Tibial nerve (tissue), 4 donors: ENCODE data around the gene KCNH1. TPM values are rescaled to one million over a fixed set of nuclear protein-coding genes. Genes with fewer than 3 reads are reported as not detected.

ENCODE experiments used
- DNase-seq, 2 donors: peaks; one replicate each; pipeline ENCODE4 v3.0.0-alpha.2; 2019; ENCODE audit warnings: low spot score in 2 of 2
- H3K27ac ChIP-seq, 4 donors: fragments of 200-600 bp; sonication (generic) in 3 of 4; one replicate each; pipeline ENCODE4 v1.5.1; 2017 to 2019; ENCODE audit warnings: mild to moderate bottlenecking in 1 of 4
- H3K27me3 ChIP-seq, 2 donors: fragments of 200-600 bp; sonication (generic) in 1 of 2; one replicate each; pipeline versions ENCODE4 v1.5.1 to v1.6.0; 2017 to 2019
- H3K36me3 ChIP-seq, 3 donors: fragments of 200-600 bp; sonication (generic); one replicate each; pipeline ENCODE4 v1.5.1; 2018 to 2019
- H3K4me1 ChIP-seq, 4 donors: fragments of 200-600 bp; sonication (generic) in 3 of 4; one replicate each; pipeline ENCODE4 v1.5.1; 2017 to 2019
- H3K4me3 ChIP-seq, 4 donors: fragments of 200-600 bp; sonication (generic) in 3 of 4; one replicate each; pipeline ENCODE4 v1.5.1; 2017 to 2019; ENCODE audit warnings: mild to moderate bottlenecking in 1 of 4, moderate library complexity in 1 of 4
- H3K9me3 ChIP-seq, 4 donors: fragments of 200-600 bp; sonication (generic) in 3 of 4; one replicate each; pipeline ENCODE4 v1.5.1; 2017 to 2019
- EP300 ChIP-seq, 2 donors: sonication (generic); formaldehyde crosslinking; IDR thresholded peaks; one replicate each; pipeline ENCODE4 v1.6.1; 2017; ENCODE audit warnings: antibody characterized with exemption in 2 of 2, mild to moderate bottlenecking in 1 of 2
- POLR2A ChIP-seq, 2 donors: fragments of 450-650 bp; IDR thresholded peaks; one replicate each; pipeline ENCODE4 v1.6.1; 2017; ENCODE audit warnings: antibody characterized with exemption in 2 of 2, mild to moderate bottlenecking in 2 of 2, moderate library complexity in 2 of 2
- whole genome bisulfite sequencing, 2 donors: methylation state at CpG; one replicate each; pipeline ENCODE4 v1.1.5; 2018; 5-methylcytosine and 5-hydroxymethylcytosine counted together
- total RNA-seq, 4 donors: library from RNA; depleted of rRNA; stranded (reverse); fragments of >200 nt; gene quantifications; one replicate each; pipeline ENCODE4 v1.1.0, GENCODE V29; 2016
- TF ChIP-seq, protein P1 (sequence below), 5 experiments: fragments of 200-600 bp in 3 of 5; fragments of 450-650 bp in 2 of 5; sonication (generic) in 3 of 5; IDR thresholded peaks; one replicate each; pipeline ENCODE4 v1.5.1; 2016 to 2019; ENCODE audit warnings: antibody characterized with exemption in 5 of 5, mild to moderate bottlenecking in 3 of 5, moderate library complexity in 2 of 5

Gene KCNH1
- total RNA-seq, 4 donors from 2014 or later, result 1.9 to 10.0 (median 3.6) TPM

DNA sequence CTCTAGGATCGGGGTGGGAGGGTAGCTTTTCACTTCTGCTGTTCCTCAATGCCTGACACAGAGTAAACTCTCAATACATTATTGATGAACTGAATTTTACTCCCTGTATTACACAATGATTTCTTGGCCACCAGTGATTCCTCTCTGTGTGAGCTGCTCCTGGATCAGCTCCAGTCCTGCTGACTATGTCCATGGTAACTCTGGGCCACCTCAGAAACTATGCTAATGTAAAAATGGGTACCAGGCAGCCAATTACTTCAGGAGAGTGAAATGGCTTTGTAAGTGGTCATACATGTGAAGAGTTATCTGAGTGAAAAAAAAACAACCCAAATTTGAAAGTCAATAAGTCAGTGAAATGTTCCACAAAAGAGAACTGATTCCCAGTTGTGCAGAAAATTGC is 311.0 kb downstream of the KCNH1 start:
- no peak for DNase-seq
- WGBS, 2 donors, result 79% methylated on average over 1 of the region's 1 CpG
- Histone ChIP-seq H3K9me3 (no peaks in the 10 kb centered on the region), H3K36me3 (no peaks in the 10 kb centered on the region), H3K27ac (no peak overlapping the region), H3K4me1 (no peaks in the 10 kb centered on the region), H3K27me3 (no peaks in the 10 kb centered on the region), H3K4me3 (no peak overlapping the region)
- TF ChIP-seq EP300 (IDR thresholded peaks at IDR 0.05) (no peak), POLR2A (IDR thresholded peaks at IDR 0.05) (no peak)
- TF ChIP-seq, protein P1, sequence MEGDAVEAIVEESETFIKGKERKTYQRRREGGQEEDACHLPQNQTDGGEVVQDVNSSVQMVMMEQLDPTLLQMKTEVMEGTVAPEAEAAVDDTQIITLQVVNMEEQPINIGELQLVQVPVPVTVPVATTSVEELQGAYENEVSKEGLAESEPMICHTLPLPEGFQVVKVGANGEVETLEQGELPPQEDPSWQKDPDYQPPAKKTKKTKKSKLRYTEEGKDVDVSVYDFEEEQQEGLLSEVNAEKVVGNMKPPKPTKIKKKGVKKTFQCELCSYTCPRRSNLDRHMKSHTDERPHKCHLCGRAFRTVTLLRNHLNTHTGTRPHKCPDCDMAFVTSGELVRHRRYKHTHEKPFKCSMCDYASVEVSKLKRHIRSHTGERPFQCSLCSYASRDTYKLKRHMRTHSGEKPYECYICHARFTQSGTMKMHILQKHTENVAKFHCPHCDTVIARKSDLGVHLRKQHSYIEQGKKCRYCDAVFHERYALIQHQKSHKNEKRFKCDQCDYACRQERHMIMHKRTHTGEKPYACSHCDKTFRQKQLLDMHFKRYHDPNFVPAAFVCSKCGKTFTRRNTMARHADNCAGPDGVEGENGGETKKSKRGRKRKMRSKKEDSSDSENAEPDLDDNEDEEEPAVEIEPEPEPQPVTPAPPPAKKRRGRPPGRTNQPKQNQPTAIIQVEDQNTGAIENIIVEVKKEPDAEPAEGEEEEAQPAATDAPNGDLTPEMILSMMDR (IDR thresholded peaks at IDR 0.05), result no peak

DNA sequence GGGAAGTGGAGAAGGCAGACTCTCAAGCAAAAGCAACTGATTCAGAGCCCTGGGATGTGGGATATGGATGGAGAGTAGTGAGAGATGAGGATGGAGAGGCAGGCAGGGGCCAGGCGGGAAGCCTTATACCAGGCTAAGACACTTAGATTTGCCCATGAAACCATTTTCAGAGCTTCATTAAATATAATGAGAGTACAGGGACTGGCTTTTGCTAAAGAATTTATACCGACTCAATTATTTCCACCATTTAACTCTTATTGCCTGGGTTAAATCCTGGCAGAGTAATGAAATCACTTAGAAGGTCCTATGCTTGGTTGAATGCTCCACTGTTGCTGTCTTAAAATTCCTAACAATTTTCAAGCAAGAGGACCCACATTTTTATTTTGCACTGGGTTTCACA is 311.7 kb downstream of the KCNH1 start:
- no peaks in the 10 kb centered on the region for H3K4me1 ChIP-seq
- TF ChIP-seq POLR2A (IDR thresholded peaks at IDR 0.05), result no peak
- TF ChIP-seq, protein P1 (IDR thresholded peaks at IDR 0.05), result no peak
- TF ChIP-seq EP300 (IDR thresholded peaks at IDR 0.05), result no peak
- H3K4me3 ChIP-seq, result no peak overlapping the region
- H3K27ac ChIP-seq, result no peak overlapping the region
- no peaks in the 10 kb centered on the region for H3K27me3 ChIP-seq
- no peaks in the 10 kb centered on the region for H3K36me3 ChIP-seq
- 89 to 92% methylated on average over 2 of the region's 2 CpGs for WGBS, 2 donors
- no peaks in the 10 kb centered on the region for H3K9me3 ChIP-seq
- DNase-seq, result no peak

- Histone ChIP-seq H3K9me3 (no peaks in the 10 kb centered on the region), H3K36me3 (no peaks in the 10 kb centered on the region), H3K27ac (no peak overlapping the region), H3K4me1 (no peaks in the 10 kb centered on the region), H3K4me3 (no peak overlapping the region), H3K27me3 (no peaks in the 10 kb centered on the region)
- no peak for DNase-seq
- TF ChIP-seq POLR2A (IDR thresholded peaks at IDR 0.05), result no peak
- no peak for TF ChIP-seq EP300 (IDR thresholded peaks at IDR 0.05)
- TF ChIP-seq, protein P1 (IDR thresholded peaks at IDR 0.05), result no peak
- 60 to 98% methylated on average over 3 of the region's 3 CpGs for WGBS, 2 donors
Measured at GRCh38 chr1:210821615-210822014, 312.3 kb downstream of the KCNH1 start.

DNA sequence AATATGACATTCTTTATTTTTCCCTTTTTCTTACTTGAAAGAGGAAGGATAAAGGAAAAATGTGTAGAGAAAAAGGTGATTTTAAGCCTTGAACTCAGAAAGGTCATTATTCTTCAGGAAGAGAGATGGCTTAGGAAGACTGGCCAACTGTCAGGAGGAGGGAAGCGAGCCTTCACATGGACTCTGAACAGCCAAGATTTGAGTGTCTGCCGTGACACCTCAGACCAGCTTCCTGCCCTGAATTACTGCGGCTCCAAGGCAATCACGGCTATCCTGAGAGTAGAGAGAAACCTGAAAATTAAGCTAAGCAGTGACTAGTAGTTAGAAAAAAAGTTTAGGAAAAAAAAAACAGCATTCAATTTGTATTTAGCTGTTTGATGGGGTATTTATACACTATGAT is 314.7 kb downstream of the KCNH1 start:
- no peak overlapping the region for H3K4me3 ChIP-seq
- H3K9me3 ChIP-seq, result no peaks in the 10 kb centered on the region
- 48 to 57% methylated on average over 4 of the region's 4 CpGs for WGBS, 2 donors
- H3K27me3 ChIP-seq, result no peaks in the 10 kb centered on the region
- DNase-seq, result no peak
- no peak for TF ChIP-seq POLR2A (IDR thresholded peaks at IDR 0.05)
- H3K4me1 ChIP-seq, result no peaks in the 10 kb centered on the region
- H3K27ac ChIP-seq, result no peak overlapping the region
- H3K36me3 ChIP-seq, result no peaks in the 10 kb centered on the region

DNA sequence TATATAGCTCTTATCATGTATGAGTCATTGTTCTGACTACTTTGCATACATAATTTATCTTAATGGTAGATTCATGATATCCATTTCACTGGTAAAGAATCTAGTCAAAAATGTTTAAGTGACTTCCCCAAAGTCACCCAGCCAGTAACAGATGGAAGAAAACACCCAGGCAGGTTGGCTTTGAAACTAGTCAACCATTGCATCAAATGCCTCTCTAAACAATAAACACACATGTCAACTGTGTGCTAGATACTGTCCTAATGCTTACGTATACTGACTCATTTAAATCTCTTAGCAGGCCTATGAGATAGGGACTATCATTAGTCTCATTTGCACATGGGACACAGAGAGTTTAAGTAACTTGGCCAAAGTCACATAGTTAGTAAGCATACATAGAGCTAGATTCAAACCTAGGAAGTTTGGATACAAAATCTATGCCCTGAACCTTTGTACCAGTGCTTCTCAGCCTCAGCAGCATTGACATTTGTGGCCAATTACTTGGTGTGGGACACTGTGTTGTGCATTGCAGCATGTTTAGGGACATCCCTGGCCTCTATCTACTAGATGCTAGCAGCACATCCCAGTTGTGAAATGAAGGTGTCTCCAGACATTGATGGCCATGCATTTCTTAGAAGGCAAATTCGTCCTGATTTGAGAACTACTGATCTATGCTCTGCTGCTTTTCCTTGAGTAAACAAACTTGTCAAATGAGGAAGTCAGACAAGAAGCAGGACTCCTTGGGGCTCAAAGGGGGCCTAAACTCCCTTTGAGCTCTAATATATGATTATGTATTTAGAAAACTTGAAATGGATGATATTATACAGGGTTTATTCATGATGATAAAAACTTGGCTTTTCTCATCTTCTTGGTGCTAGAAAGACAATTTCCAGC is 316.3 kb downstream of the KCNH1 start:
- TF ChIP-seq POLR2A (IDR thresholded peaks at IDR 0.05) (no peak), EP300 (IDR thresholded peaks at IDR 0.05) (no peak)
- TF ChIP-seq, protein P1 (IDR thresholded peaks at IDR 0.05), result no peak
- no peak overlapping the region for H3K4me3 ChIP-seq
- 68 to 73% methylated on average over 2 of the region's 2 CpGs for WGBS, 2 donors
- no peaks in the 10 kb centered on the region for H3K36me3 ChIP-seq
- no peaks in the 10 kb centered on the region for H3K9me3 ChIP-seq
- H3K27me3 ChIP-seq, result no peaks in the 10 kb centered on the region
- no peak for DNase-seq
- no peak overlapping the region for H3K27ac ChIP-seq
- no peaks in the 10 kb centered on the region for H3K4me1 ChIP-seq
